ENCODE results near the gene SRPX. TPM values are rescaled to one million over a fixed set of nuclear protein-coding genes. Genes with fewer than 3 reads are reported as not detected.
A peak's percentile ranks its signal among the peaks of the same experiment; 100 is the strongest.

The SRPX gene
- total RNA-seq, 2 donors from 2014 or later: not detected

DNA sequence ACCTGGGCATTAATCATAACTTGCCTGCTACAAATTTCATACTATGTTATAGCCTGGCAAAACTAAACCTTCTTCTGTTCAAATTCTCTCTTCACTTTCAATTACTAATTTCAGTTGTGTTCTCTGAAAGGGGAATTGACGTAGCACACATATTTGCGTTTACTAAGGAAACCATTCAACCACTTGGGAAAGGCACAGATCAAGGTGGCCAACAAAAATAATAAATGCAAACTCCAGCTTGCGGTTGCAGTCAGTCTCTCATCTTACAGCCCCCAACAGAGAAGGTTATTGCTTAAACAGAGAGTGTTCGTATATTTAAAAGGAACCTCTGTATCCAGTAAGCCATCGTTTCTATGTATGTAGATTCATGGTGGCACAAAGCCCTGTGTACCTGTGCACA is 4.0 kb downstream of the SRPX start:
- no peaks in the 10 kb centered on the region for H3K36me3 Mint-ChIP-seq
- no peak for DNase-seq (ENCODE audit: low spot score in 2 of 2)
- no peak for ATAC-seq
- H3K9me3 Mint-ChIP-seq: no peaks in the 10 kb centered on the region
- no peak overlapping the region for H3K27ac Mint-ChIP-seq

DNA sequence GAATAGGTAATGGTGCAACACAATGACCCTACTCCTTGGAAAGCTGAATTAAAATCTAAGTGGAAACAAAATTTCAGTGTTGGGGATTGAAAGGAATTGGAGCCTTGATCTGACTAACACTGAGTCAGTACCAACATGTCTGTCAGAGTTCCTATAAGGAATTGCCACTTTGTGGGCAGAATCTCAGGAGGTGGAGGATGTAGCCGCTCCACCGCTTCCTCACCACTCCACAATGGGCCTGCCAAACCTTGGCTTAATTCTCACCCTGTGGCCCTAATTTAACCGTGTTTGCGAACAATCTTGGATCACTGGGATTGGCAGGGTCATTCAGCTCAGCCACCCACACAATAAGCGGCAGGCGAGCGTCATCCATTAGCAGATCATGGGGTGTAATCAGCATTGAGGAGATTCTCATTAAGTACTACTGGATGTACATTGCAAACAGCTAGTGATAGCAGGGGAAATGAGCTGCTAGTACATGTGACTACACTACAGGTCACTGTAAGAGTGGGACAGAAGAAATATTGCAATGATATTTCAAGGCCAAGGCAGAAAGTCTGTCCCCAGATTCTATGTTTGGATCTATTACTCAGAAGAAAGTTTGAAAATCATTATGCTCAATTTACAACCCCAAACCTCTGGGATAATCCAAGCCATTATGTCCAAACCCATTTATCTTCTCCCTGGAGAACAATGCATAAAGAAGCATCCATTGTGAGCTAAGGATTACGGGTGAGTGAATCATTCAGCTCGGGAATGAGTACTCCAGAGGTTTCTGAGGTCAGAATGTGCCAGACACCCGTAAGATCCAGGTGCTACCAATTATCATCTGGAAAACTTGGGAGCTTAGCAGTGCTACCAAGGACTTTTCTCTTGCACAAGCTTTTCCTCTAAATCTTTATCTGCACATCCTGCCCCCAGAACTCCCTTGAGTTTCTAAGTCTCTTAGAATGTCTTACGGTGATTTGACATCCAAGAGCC is 5.8 kb downstream of the SRPX start:
- no peak overlapping the region for H3K27ac Mint-ChIP-seq
- H3K9me3 Mint-ChIP-seq: no peaks in the 10 kb centered on the region
- ATAC-seq: no peak
- DNase-seq (ENCODE audit: low spot score in 2 of 2): no peak
- no peaks in the 10 kb centered on the region for H3K36me3 Mint-ChIP-seq

GRCh38 chrX:38214044-38214443 is 6.6 kb downstream of the SRPX start:
- Mint-ChIP-seq H3K36me3 (no peaks in the 10 kb centered on the region), H3K27ac (no peak overlapping the region), H3K9me3 (no peaks in the 10 kb centered on the region)
- no peak for ATAC-seq
- no peak for DNase-seq (ENCODE audit: low spot score in 2 of 2)

GRCh38 chrX:38211891-38212635 is 8.6 kb downstream of the SRPX start:
- no peak for ATAC-seq
- Mint-ChIP-seq H3K36me3 (no peaks in the 10 kb centered on the region), H3K27ac (no peak overlapping the region), H3K9me3 (no peaks in the 10 kb centered on the region)
- DNase-seq (ENCODE audit: low spot score in 2 of 2): no peak

DNA sequence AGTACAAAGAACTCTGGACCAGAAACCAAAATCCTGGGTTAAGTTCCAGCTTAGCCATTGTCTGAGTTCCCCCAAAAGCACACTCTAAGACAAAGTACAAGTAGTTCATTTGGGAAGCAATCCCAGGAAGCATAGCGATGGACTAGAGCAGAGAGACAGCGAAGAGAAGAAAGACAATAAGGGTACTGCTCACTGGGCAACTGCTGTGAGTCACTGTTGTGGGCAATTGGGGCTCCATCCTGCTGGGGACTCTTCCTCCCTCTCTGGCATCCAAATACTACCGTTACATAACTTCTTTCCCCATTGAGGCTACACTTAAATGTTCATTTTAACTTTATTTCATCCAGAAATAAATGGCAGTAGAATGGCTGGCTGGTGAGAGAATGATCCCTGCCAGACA is 14.1 kb downstream of the SRPX start:
- no peak for DNase-seq (ENCODE audit: low spot score in 2 of 2)
- no peak for ATAC-seq
- Mint-ChIP-seq H3K27ac (no peak overlapping the region), H3K9me3 (no peaks in the 10 kb centered on the region), H3K36me3 (no peaks in the 10 kb centered on the region)

GRCh38 chrX:38206036-38206435 is 14.6 kb downstream of the SRPX start:
- DNase-seq (ENCODE audit: low spot score in 2 of 2): no peak
- H3K9me3 Mint-ChIP-seq: no peaks in the 10 kb centered on the region
- ATAC-seq: no peak

DNA sequence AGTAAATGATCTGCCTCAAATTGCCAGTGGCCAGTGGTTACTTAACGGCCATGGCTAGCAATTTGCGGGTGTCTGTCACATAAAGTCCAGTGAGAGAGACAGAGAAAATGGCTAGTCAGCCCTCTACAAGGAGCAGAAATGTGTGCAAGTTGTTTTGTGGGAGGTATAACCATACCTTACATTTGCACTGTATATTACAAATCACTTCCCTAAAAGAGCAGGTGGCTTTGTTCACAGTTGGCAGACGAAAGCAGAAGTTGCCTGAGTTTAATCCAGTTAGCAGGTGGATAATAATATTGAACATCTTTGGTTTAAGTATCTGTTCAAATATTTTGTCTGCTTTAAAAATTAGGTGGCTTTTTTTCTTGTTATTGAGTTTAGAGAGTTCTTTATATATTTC is 15.6 kb downstream of the SRPX start:
- ATAC-seq (no peak), DNase-seq (ENCODE audit: low spot score in 2 of 2) (no peak)
- no peaks in the 10 kb centered on the region for H3K9me3 Mint-ChIP-seq
- no peak overlapping the region for H3K27ac Mint-ChIP-seq
- H3K36me3 Mint-ChIP-seq: no peaks in the 10 kb centered on the region

More at GRCh38 chrX:38206036-38206435, 14.6 kb downstream of the SRPX start:
- Mint-ChIP-seq H3K36me3 (no peaks in the 10 kb centered on the region), H3K27ac (no peak overlapping the region)

- DNase-seq (ENCODE audit: low spot score in 2 of 2) (no peak), ATAC-seq (no peak)
- H3K36me3 Mint-ChIP-seq: no peaks in the 10 kb centered on the region
- no peaks in the 10 kb centered on the region for H3K9me3 Mint-ChIP-seq
- H3K27ac Mint-ChIP-seq: no peak overlapping the region
Measured at GRCh38 chrX:38192007-38192810, 28.5 kb downstream of the SRPX start.

GRCh38 chrX:38189431-38190250 is 31.0 kb downstream of the SRPX start:
- H3K36me3 Mint-ChIP-seq: no peaks in the 10 kb centered on the region
- no peaks in the 10 kb centered on the region for H3K9me3 Mint-ChIP-seq
- DNase-seq (ENCODE audit: low spot score in 2 of 2): no peak
- ATAC-seq: no peak
- no peak overlapping the region for H3K27ac Mint-ChIP-seq

GRCh38 chrX:38183596-38183995 is 37.1 kb downstream of the SRPX start:
- ATAC-seq (no peak), DNase-seq (ENCODE audit: low spot score in 2 of 2) (no peak)
- Mint-ChIP-seq H3K36me3 (no peaks in the 10 kb centered on the region), H3K27ac (no peak overlapping the region), H3K9me3 (no peaks in the 10 kb centered on the region)

DNA sequence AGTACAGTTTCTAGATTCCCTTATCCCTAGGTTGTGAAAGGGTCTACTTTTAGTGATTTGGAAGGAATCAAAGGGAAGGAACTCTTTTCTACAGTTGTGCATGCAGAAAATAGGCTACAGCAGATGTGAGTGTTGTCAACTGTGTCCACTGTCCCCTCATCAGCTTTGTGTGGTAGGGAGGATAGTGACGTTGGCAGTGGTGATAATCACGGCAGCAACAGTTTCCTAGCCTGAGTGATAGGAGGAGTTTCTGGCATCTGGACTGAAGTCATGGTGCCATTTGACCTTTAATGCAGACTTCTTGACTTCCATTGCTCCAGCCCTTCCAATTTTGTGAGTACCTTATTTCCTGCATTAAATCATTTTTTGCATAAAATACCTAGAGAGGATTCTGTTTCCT is 39.3 kb downstream of the SRPX start:
- no peaks in the 10 kb centered on the region for H3K36me3 Mint-ChIP-seq
- H3K27ac Mint-ChIP-seq: no peak overlapping the region
- no peak for DNase-seq (ENCODE audit: low spot score in 2 of 2)
- ATAC-seq: no peak
- H3K9me3 Mint-ChIP-seq: no peaks in the 10 kb centered on the region

GRCh38 chrX:38178396-38178795 is 42.3 kb downstream of the SRPX start:
- Mint-ChIP-seq H3K27ac (no peak overlapping the region), H3K9me3 (no peaks in the 10 kb centered on the region), H3K36me3 (no peaks in the 10 kb centered on the region)
- ATAC-seq (no peak), DNase-seq (ENCODE audit: low spot score in 2 of 2) (no peak)

DNA sequence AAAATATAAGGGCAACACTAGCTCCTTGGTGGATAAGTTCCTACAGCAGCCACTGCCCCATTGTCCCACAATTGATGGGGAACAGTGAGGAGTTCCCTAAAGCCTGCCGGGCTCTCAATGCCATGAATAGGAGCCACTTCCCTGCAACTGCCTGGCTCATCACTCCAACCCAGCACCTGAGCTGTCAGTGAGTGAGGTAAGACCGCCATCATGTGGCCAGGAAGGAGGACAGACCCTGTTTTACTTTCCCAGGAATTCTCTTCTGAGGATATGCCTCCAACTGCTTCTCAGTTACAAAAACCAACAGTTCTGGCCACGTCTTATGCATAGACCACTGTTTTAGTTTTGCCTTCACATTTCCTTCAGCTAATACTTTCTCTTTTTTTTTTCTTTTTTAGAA is 45.5 kb downstream of the SRPX start:
- H3K9me3 Mint-ChIP-seq: no peaks in the 10 kb centered on the region
- H3K27ac Mint-ChIP-seq: no peak overlapping the region
- ATAC-seq (no peak), DNase-seq (ENCODE audit: low spot score in 2 of 2) (no peak)
- H3K36me3 Mint-ChIP-seq: no peaks in the 10 kb centered on the region

GRCh38 chrX:38172596-38172995 is 48.1 kb downstream of the SRPX start:
- ATAC-seq: no peak
- no peak for DNase-seq (ENCODE audit: low spot score in 2 of 2)
- Mint-ChIP-seq H3K27ac (no peak overlapping the region), H3K36me3 (no peaks in the 10 kb centered on the region), H3K9me3 (no peaks in the 10 kb centered on the region)

DNA sequence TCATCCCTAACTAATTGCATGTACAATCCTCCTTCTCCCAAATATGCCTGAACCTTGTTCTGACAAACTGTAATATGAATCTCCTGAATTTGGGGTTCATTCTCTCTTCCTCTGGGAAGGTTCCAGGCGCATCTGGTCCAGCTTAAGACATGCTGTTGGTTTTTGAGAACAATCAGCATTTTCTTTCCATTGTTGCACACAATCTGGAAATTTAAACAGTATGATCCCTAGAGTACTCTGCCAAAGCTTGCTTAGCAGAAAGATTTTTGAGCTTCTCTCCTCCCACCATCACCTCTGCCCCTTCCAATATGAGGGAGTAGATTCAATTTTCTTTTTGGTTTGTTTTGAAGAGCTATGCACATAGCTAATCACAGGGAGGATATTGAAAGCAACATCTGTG is 50.1 kb downstream of the SRPX start:
- H3K36me3 Mint-ChIP-seq: no peaks in the 10 kb centered on the region
- H3K9me3 Mint-ChIP-seq: no peaks in the 10 kb centered on the region
- no peak overlapping the region for H3K27ac Mint-ChIP-seq
- DNase-seq (ENCODE audit: low spot score in 2 of 2) (no peak), ATAC-seq (no peak)

DNA sequence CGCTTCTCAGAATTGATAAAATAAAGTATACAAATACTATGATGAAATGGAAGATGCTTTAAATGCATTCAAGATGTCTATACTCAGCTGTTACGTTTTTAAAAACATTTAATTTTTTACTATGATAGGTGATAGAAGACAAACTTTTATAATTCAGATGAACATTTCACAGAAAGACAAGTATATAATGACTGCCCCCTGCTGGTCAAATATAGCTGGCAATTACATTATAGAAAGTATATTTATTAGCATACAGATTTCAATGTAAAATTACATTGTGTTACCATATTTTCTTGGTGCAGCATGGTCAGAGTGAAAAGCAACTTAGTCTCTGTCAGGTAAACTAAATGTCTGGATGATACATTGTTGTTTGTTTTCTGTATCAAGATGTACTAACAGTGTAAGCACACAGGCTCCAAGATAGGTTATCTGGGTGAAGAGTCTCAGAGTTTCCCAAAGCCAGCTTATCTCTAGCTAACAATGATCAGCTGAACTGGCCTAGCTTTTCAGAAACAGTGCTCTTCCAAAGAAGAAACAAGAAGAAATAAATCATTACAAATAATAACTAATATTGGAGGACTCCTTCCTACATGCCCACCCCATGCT is 54.1 kb downstream of the SRPX start:
- no peak for ATAC-seq
- no peaks in the 10 kb centered on the region for H3K36me3 Mint-ChIP-seq
- no peaks in the 10 kb centered on the region for H3K9me3 Mint-ChIP-seq
- H3K27ac Mint-ChIP-seq: no peak overlapping the region
- peak in 1 of 2 donors; percentile 11 for DNase-seq (ENCODE audit: low spot score in 2 of 2)
